Esophagus squamous epithelium (tissue), 5 donors: ENCODE measurements around the gene ETV3. TPM values are rescaled to one million over a fixed set of nuclear protein-coding genes. Genes with fewer than 3 reads are reported as not detected.
"Not testable (repeated sequence)": the region's sequence is repeated elsewhere in the genome, so short reads cannot be mapped to it uniquely, and the experiment has no call there.

Experiments
- DNase-seq: peaks from one replicate; lab custom pipeline; 2025; lab: John Stamatoyannopoulos, UW
- H3K27ac ChIP-seq, 4 donors: fragments of 200-600 bp; sonication (generic); one replicate each; pipeline ENCODE4 v1.5.1; 2016 to 2019; ENCODE audit warnings: mild to moderate bottlenecking in 1 of 4
- H3K27me3 ChIP-seq, 4 donors: fragments of 200-600 bp; sonication (generic); 1 replicate in 3 of 4; 2 replicates in 1 of 4; pipeline versions ENCODE4 v1.5.1 to v1.6.0; 2017 to 2021; ENCODE audit warnings: antibody characterized with exemption in 1 of 4
- H3K36me3 ChIP-seq, 3 donors: fragments of 200-600 bp; sonication (generic); one replicate each; pipeline ENCODE4 v1.5.1; 2016 to 2019
- H3K4me1 ChIP-seq, 3 donors: fragments of 200-600 bp; sonication (generic); one replicate each; pipeline ENCODE4 v1.5.1; 2017 to 2019
- H3K4me3 ChIP-seq, 4 donors: fragments of 200-600 bp; sonication (generic); 1 replicate in 3 of 4; 2 replicates in 1 of 4; pipeline ENCODE4 v1.5.1; 2016 to 2019; ENCODE audit warnings: mild to moderate bottlenecking in 2 of 4, moderate library complexity in 1 of 4
- H3K9me3 ChIP-seq, 3 donors: fragments of 200-600 bp; sonication (generic); one replicate each; pipeline ENCODE4 v1.5.1; 2016 to 2019
- CTCF ChIP-seq, 6 experiments: fragments of 450-650 bp in 4 of 6; fragments of 200-600 bp in 2 of 6; sonication (generic) in 2 of 6; IDR thresholded peaks; one replicate each; pipeline ENCODE4 v1.5.1; 2016 to 2019; ENCODE audit warnings: antibody characterized with exemption in 6 of 6, mild to moderate bottlenecking in 4 of 6, moderate library complexity in 4 of 6
- POLR2A ChIP-seq, 4 donors: fragments of 450-650 bp; IDR thresholded peaks; one replicate each; pipeline ENCODE4 v1.6.1; 2017; ENCODE audit warnings: antibody characterized with exemption in 4 of 4, mild to moderate bottlenecking in 4 of 4, moderate library complexity in 3 of 4
- WGBS, 2 donors: methylation state at CpG; one replicate each; pipeline ENCODE4 v1.1.5; 2018; 5-methylcytosine and 5-hydroxymethylcytosine counted together
- intact Hi-C: fragments of 100-400 bp; cut with DNase I; formaldehyde crosslinking; loops from one replicate; pipeline ENCODE4 v1.15.0; 2022
- total RNA-seq, 4 donors: library from RNA; depleted of rRNA; stranded (reverse); fragments of >200 nt; gene quantifications; one replicate each; pipeline ENCODE4 v1.1.0, GENCODE V29; 2016
- donor health status: DM: yes; HTN: yes; CAD: no.

ETV3 gene
- total RNA-seq, 4 donors from 2014 or later: 25.0 to 31.4 (median 27.3) TPM

DNA sequence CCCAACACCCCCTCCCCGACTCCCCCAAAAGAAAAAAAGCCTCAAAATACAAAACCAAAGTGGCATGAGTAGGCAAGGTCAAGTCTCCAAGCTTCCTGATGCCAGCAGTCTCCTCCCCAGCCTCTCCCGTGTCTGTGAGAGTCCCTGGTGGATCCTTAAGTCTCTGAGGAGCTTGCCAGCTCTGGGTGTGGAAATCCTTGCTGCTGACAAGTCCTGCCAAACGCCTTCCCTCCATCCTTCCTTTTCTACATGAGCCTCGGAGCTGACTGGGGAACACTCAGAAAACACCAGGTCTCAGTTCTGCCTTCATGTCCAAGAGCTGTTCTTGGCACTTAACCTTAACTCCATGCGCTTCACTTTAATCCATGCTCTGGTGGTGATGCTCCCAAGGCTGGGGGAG, 34.9 kb downstream of the ETV3 start:
- no peak overlapping the region for H3K27ac ChIP-seq
- H3K9me3 ChIP-seq: no peaks in the 10 kb centered on the region
- peaks cover 0 to 9% (median 0%) of the 10 kb centered on the region in 3 donors for H3K4me1 ChIP-seq
- DNase-seq: no peak
- intact Hi-C loops: no loop called here
- no peaks in the 10 kb centered on the region for H3K36me3 ChIP-seq
- TF ChIP-seq CTCF (IDR thresholded peaks at IDR 0.05) (no peak), POLR2A (IDR thresholded peaks at IDR 0.05) (no peak)
- H3K27me3 ChIP-seq: peaks cover 0 to 32% (median 0%) of the 10 kb centered on the region in 4 donors
- WGBS, 2 donors: 58 to 64% methylated on average over 5 of the region's 5 CpGs
- no peak overlapping the region for H3K4me3 ChIP-seq

- peaks cover 0 to 11% (median 0%) of the 10 kb centered on the region in 4 donors for H3K27me3 ChIP-seq
- intact Hi-C loops: no loop called here
- DNase-seq: no peak
- 65 to 75% methylated on average over 4 of the region's 4 CpGs for WGBS, 2 donors
- H3K27ac ChIP-seq: no peak overlapping the region
- peaks cover 0 to 3% (median 0%) of the 10 kb centered on the region in 3 donors for H3K4me1 ChIP-seq
- H3K36me3 ChIP-seq: no peaks in the 10 kb centered on the region
- TF ChIP-seq CTCF (IDR thresholded peaks at IDR 0.05) (no peak), POLR2A (IDR thresholded peaks at IDR 0.05) (no peak)
- H3K9me3 ChIP-seq: no peaks in the 10 kb centered on the region
- H3K4me3 ChIP-seq: no peak overlapping the region
Measured at GRCh38 chr1:157101149-157101548, 37.0 kb downstream of the ETV3 start.

DNA sequence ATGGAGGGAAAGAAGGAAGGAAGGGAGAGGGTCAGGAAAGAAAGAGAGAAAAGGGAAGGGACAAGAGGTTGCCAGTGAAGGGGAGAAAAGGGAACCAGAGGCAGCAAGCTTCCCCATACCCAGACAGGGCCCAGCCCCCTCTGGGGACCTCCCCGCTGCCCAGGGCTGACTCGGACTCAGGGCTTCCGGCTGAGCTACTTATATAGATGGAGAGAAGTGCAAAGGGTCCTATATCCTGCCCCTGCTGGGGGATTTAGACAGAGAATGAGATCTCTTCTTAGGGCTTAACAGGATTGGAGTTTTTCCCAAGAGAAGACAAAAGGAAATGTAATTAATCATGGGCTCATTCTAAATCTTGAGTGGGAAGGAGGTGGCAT, 38.6 kb downstream of the ETV3 start, which contains the start of gene ETV3L:
ETV3L (minus strand) TSS at position 176 of the 377 bp plus-strand sequence. CDS start 285 bp downstream, outside the sequence.
- no peak within 1 kb of the TSS for H3K4me3 ChIP-seq
- H3K36me3 ChIP-seq: no peaks in the 10 kb centered on the region
- no peaks in the 10 kb centered on the region for H3K9me3 ChIP-seq
- WGBS, 2 donors: 37 to 53% methylated on average over 3 of the region's 3 CpGs
- H3K27ac ChIP-seq: no peak within 1 kb of the TSS
- no peaks in the 10 kb centered on the region for H3K27me3 ChIP-seq
- intact Hi-C loops: no loop called here
- no peak for DNase-seq
- H3K4me1 ChIP-seq: no peaks in the 10 kb centered on the region
- TF ChIP-seq CTCF (IDR thresholded peaks at IDR 0.05) (no peak), POLR2A (IDR thresholded peaks at IDR 0.05) (no peak)

DNA sequence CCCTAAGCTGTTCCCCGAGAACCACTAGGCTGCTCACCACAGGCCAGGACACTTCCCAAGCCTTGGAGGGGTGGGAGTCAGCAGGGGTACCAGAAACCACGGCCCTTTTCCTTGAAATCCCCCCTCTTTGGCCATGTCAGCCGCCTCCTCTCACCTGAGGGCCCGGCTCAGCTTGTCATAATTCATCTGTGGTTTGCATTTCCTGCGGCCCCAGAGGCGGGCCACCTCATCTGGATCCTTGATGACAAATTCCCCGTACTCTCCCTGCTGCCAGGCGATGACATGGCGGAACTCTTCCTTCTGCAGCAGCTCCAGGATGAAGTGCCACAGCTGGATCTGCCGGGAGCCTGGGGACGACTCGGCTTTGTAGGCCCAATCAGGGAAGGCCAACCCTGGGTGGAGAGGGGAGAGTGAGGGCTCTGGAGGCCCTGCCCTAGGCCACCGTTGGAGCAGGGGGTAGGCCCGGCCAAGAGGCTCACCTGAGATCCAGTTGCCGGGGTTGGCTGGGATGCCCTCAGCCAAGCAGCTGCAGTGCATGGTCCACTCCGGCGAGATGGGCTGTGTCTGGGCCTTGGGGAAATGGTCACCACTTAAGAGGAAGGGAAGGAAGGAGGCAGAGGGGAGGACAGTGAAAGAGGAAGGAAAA, 39.1 kb downstream of the ETV3 start:
- H3K27ac ChIP-seq, H3K4me3 ChIP-seq, H3K36me3 ChIP-seq, H3K27me3 ChIP-seq, intact Hi-C loops, H3K4me1 ChIP-seq, DNase-seq, H3K9me3 ChIP-seq: not testable (repeated sequence)
- WGBS, 2 donors: 70 to 74% methylated on average over 5 to 9 of the region's 17 CpGs

- intact Hi-C loops: no loop called here
- H3K27ac ChIP-seq: no peak overlapping the region
- no peaks in the 10 kb centered on the region for H3K27me3 ChIP-seq
- no peak for DNase-seq
- no peaks in the 10 kb centered on the region for H3K9me3 ChIP-seq
- WGBS, 2 donors: 70 to 91% methylated on average over 2 to 9 of the region's 9 CpGs
- no peaks in the 10 kb centered on the region for H3K4me1 ChIP-seq
- no peaks in the 10 kb centered on the region for H3K36me3 ChIP-seq
- H3K4me3 ChIP-seq: no peak overlapping the region
- no peak for TF ChIP-seq POLR2A (IDR thresholded peaks at IDR 0.05)
- no peak for TF ChIP-seq CTCF (IDR thresholded peaks at IDR 0.05)
Measured at GRCh38 chr1:157098519-157098918, 39.7 kb downstream of the ETV3 start.
